T-helper 2 cell treated with Interferon-gamma antibody and Interleukin-4, amounts not matched to agents 100 ng/mL and 5 ng/mL, for 36 hours (primary cell): ENCODE data around the gene NFAT5. TPM values are rescaled to one million over a fixed set of nuclear protein-coding genes. Genes with fewer than 3 reads are reported as not detected.
"Not testable (repeated sequence)": the region's sequence is repeated elsewhere in the genome, so short reads cannot be mapped to it uniquely, and the experiment has no call there.

Source experiments
- intact Hi-C: fragments of 100-400 bp; cut with micrococcal nuclease; formaldehyde crosslinking; loops from one replicate; pipeline ENCODE4 v1.15.1; 2023
- total RNA-seq: library from RNA; stranded (reverse); gene quantifications from 2 replicates; pipeline ENCODE4 v1.2.3, GENCODE V29; 2022

Gene NFAT5
- total RNA-seq, 1 donor from 2014 or later = 28.3 TPM

DNA sequence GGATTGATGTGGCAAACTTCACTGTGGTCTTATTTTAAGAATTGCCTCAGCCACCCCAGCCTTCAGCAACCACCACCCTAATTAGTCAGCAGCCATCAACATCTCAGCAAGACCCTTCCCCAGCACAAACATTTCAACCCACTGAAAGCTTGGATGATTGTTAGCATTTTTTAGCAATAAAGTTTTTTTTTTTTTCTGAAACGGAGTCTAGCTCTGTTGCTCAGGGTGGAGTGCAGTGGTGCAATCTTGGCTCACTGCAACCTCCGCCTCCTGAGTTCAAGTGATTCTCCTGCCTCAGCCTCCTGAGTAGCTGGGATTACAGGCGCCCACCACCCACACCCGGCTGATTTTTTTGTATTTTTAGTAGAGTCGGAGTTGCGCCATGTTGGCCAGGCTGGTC lies 19.1 kb upstream of the NFAT5 start:
- intact Hi-C loops = not testable (repeated sequence)

GRCh38 chr16:69553332-69553731 lies 12.4 kb upstream of the NFAT5 start:
- intact Hi-C loops = no loop called here

GRCh38 chr16:69554495-69554894 lies 11.3 kb upstream of the NFAT5 start:
- intact Hi-C loops = no loop called here

DNA sequence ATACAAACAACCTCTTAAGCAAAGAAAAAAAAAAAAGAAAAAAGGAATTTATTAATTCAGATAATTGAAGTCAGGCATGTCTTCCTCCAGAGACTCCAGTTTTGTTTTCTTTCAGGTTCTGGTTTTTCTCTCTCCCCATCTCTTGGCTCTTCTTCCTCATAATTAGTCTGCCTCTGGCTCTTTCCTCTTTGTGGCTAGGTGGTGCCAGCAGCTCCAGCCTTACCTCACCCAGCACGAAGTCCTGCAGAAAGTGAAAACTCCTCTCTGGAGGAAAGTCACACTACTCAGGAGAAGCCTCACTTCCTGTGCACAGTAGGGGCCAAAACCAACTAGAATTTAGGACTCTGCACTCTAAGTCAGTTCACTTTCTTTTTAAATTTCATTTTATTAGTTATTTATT lies 10.3 kb upstream of the NFAT5 start:
- intact Hi-C loops = no loop called here

GRCh38 chr16:69555867-69556266 lies 9.9 kb upstream of the NFAT5 start:
- intact Hi-C loops = no loop called here

DNA sequence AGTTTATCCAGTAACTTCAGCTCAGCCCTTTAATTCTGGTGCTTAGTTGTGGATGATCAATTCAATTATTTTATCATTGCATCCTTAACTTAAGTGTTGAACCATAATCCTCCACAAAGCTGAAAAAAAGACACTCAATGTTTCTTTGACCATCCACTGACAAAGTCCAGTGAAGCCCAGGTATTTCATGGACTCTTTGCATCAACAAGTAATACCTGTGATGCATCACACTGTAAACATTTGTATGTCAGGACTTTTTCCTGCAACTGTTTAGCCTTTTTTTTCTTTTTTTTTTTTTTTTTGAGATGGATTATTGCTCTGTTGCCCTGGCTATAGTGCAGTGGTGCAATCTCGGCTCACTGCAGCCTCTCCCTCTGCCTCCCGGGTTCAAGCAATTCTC lies 6.6 kb upstream of the NFAT5 start:
- intact Hi-C loops = no loop called here

- intact Hi-C loops = loop anchor here (10.0 kb wide), 1 partner anchor 377 kb away; the partner anchor contains the start of gene SNTB2
Measured at GRCh38 chr16:69561367-69561766, 4.4 kb upstream of the NFAT5 start.

DNA sequence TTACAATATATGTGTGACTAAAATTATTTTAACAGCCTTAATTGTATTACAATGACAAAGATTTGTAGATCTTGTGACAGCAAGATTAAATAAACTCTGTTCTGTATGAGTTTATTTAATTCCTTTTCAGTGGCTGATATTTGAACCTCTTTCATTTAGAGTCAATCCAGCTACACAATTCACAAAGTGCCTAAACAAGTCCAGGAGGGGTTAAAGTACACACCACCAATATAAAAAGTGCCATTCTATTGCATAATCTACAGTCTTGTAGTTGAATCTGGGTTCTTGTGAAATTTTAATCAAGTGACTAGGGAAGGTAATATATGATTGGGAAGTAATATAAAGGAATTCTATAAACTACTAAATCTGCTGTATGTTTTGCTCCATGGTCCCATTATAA lies 3.9 kb upstream of the NFAT5 start:
- intact Hi-C loops = loop anchor here (10.0 kb wide), 1 partner anchor 377 kb away; the partner anchor contains the start of gene SNTB2

GRCh38 chr16:69562813-69563212 lies 3.0 kb upstream of the NFAT5 start:
- intact Hi-C loops = loop anchor here (10.0 kb wide), 1 partner anchor 378 kb away; the partner anchor contains the start of gene SNTB2

DNA sequence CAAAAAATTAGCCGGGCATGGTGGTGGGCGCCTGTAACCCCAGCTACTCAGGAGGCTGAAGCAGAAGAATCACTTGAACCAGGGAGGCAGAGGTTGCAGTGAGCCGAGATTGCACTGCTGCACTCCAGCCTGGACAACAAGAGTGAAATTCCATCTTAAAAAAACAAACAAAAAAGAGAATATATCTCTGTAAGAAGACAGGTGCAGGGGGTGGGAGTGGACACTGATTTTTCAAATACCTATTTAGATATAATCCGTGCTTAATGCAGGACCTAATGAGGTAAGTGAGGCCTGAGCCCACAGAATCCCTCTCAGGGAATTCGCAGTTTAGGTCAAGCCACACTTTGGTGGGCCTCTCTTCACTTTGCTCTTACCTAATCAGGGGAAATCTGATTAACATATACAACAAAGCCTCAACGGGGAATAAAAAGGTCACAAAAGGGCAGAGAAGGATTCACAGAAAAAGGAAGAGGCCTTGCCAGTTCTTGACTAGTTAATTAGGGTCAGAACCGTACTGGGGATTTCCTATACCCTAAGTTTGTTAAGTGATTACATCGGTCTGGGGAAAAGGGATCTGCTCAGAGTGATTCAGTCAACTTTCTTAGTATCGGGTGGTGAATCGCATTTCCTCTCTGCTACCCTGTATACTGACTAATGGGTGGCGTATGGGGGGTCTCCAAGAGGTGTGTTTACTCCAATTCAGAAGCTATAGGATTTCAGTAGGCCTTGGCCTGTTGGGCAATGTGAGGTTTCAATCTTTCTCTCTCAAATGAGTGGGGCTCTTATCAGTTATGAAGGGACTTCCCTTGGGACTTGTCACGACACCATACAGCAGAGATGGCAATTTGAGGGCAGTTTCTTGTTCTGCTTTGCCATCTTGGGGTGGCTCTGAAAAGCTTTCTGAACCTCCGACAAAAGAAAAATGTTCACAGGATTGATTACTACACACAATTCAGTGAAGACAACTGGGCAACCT lies 1.9 kb upstream of the NFAT5 start:
- intact Hi-C loops = loop anchor here (2.0 to 10.0 kb wide), 3 partner anchors 33 to 379 kb away; partner anchors contain the start of gene SNTB2

GRCh38 chr16:69564845-69565670 lies 708 bp upstream of the NFAT5 start:
- intact Hi-C loops = loop anchor here (1.0 to 10.0 kb wide), 5 partner anchors 34 to 957 kb away; partner anchors contain the start of genes COG4, CYB5B, SF3B3 and SNTB2

DNA sequence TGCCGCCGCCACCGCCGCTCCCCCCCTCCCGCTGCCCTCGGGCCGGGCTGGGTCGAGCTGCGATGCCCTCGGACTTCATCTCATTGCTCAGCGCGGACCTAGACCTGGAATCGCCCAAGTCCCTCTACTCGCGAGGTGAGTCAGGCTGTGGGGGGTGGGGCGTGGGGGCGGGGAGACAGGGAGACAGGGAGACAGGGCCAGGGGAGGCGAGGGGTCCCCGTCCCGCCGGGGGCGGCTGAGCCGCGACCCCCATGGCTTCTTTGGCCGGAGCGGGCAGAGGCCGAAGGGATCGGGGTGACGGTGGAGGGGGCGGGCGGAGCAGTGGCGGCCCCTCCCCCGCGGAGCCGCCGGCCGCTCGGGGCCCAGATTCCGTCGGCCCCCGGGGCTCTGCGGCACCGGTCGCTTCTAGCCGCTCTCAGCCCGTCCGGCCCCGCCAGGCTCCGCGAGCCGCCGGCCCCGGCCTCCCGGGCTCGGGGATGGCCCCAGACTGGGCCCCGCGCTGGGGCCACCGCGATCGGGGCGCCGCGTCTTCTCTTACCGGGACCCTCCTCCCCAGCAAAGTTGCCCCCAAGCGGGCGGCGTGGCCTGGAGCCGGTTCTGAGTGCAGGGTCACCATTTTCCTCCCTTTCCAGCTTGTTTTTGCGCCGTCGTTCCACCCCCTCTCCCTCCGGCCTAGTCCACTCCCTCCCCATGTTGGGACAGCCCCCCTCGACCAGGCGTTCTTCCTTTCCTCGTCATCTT lies 644 bp downstream of the NFAT5 start:
- intact Hi-C loops = loop anchor here (1.0 to 10.0 kb wide), 3 partner anchors 188 to 956 kb away; partner anchors contain the start of genes COG4, NOB1, SF3B3 and SNTB2

- intact Hi-C loops = loop anchor here (1.0 to 10.0 kb wide), 3 partner anchors 187 to 955 kb away; partner anchors contain the start of genes COG4, NOB1, SF3B3 and SNTB2
Measured at GRCh38 chr16:69566981-69567680, 1.4 kb downstream of the NFAT5 start.

DNA sequence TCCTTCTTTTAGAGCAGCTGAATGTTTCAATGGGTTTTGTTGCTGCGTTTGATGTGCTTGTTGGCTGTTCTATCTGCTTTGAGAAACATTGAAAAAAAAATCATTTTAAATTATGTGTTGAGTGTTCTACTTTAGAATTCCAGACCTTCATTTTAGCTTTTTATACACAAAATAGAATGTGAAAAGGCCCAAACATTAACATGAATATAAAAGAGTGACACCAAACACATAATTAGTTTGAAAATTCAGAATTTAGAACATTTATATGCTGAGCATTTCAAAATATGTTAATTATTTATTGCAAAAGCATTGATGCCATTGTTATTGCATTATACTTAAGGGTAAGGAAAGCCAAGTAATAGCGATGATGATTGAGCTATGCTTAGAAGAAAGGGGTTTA lies 2.9 kb downstream of the NFAT5 start:
- intact Hi-C loops = loop anchor here (5.0 to 10.0 kb wide), 2 partner anchors 384 to 954 kb away; partner anchors contain the start of genes COG4, SF3B3 and SNTB2

GRCh38 chr16:69578771-69579170 lies 13.0 kb downstream of the NFAT5 start:
- intact Hi-C loops = not testable (repeated sequence)

DNA sequence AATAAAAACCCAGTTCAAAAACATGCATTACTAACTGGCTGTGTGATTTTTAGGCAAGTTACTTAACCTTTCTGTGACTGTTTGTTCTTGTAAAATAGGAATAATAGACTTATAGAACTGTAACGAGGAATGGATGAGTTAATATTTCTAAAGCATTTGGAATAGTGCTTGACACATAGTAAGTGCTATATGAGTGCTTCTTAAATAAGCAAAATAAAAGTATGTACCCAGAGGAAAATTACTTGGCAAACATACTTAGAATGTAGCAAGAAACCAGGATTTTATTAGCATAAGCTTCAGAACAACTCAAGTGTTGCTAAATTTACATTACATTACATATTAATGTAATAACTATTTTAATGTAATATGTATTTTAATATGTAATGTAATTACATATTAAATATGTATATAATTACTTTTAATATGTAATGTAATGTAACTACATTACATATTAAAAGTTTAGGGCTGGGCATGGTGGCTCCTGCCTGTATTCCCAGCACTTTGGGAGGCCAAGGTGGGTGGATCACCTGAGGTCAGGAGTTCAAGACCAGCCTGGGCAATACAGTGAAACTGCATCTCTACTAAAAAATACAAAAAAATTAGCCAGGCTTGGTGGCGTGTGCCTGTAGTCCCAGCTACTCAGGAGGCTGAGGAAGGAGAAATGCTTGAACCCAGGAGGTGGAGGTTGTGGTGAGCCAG lies 14.2 kb downstream of the NFAT5 start:
- intact Hi-C loops = no loop called here

- intact Hi-C loops = no loop called here
Measured at GRCh38 chr16:69581297-69581696, 15.5 kb downstream of the NFAT5 start.

DNA sequence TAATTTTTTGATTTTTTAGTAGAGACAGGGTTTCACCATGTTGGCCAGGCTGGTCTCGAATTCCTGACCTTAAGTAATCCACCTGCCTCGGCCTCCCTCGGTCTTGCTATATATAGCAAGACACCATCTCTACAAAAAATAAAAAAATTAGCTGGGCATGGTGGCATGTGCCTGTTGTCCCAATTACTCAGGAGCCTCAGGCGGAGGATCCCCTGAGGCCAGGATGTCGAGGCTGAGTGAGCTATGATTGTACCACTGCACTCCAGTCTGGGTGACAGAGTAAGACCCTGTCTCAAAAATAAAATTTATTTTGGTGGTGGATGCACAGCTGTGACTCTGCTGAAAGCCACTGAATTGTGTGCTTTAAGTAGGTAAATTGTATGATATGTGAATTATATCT lies 18.7 kb downstream of the NFAT5 start:
- intact Hi-C loops = not testable (repeated sequence)
